HG02759 (cell line): ENCODE results near the gene RAB8A.
A peak's percentile ranks its signal among the peaks of the same experiment; 100 is the strongest.

Source experiments
- ATAC-seq: cut with Tn5 transposase; IDR thresholded peaks from one replicate; pipeline ENCODE4 v1.9.1; 2021; ENCODE audit warnings: mild to moderate bottlenecking, moderate library complexity; ENCODE audit not compliant: unreplicated experiment

Gene RAB8A

GRCh38 chr19:16136185-16136999 is 24.7 kb downstream of the RAB8A start:
- no peak for ATAC-seq

DNA sequence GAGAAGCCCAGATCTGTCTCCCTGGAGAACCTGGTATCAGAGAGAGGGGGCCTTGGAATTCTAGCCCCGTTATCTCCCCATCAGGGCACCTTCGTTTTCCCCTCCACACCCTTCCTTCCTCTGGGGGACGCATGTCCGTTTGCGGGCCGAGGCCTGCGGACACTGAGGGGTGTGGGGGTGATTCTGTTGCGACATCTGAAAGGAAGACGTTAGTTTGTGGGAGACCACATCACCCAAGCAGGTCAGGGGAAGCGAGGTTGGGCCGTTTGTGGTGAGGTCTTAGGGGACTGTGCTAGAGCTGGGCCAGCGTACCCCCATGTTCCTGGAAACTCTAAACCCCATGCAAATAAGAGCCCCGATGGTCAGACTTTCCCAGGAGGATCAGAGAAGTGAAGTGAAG is 28.1 kb downstream of the RAB8A start:
- peak; percentile 35 for ATAC-seq

GRCh38 chr19:16141043-16141442 is 29.4 kb downstream of the RAB8A start:
- peak; percentile 48 for ATAC-seq

- ATAC-seq: no peak
These were observed 30.4 kb downstream of the RAB8A start for GRCh38 chr19:16142032-16142580.

- ATAC-seq: peak; percentile 62
These were observed 31.9 kb downstream of the RAB8A start, which contains the start of gene HSH2D for GRCh38 chr19:16143399-16144215. Gene HSH2D, plus strand, starts transcription at chr19:16143685. Its CDS starts 5,066 bp downstream, at chr19:16148751.

DNA sequence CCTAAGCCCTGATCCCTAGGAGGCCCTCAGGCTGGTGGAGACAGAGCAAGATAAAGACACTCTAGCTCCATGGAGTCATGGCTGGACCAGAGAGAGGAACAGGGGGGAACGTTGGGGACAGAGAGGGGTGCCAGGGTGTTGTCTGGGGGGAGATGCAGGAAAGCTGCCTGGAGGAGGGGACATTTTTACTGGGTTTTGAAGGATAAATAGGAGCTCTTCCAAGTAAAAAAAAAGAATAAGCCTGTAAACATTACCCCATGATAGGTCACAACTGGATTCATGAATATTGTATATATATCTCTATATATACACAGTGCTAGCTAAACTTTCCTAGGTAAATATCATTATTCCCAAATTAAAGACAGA is 32.5 kb downstream of the RAB8A start:
- ATAC-seq: no peak

GRCh38 chr19:16146112-16146511 is 34.4 kb downstream of the RAB8A start:
- no peak for ATAC-seq

DNA sequence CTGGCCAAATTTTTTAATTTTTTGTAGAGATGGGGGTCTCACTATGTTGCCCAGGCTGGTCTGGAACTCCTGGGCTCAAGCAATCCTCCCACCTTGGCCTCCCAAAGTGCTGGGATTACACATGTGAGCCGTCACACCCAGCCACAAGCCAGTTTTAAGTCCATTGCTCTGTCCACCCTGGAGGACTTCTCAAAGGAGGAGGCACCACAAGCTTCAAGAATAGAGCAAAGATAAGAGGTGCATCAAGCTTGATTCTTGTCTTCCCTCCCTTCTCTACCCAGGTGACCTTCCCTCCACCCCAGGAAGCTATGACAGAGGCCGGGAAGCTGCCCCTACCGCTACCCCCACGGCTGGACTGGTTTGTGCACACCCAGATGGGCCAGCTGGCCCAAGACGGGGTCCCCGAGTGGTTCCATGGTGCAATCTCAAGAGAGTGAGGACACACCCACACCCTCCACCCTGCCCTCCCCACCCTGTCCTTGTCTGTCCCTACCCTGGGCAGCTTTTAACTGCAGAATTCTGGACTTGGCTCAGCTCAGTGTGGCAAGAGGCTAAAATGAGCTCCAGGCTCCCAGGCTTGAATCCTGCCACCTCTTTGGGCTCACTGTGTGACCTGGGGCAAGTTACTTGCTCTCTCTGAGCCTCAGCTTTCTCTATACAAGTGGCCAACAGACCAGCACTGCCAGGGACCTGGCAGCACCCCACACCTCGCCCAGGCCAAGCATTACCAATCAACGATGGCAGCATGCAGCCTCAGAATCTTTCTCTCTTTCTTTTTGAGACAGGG is 36.9 kb downstream of the RAB8A start:
- no peak for ATAC-seq

DNA sequence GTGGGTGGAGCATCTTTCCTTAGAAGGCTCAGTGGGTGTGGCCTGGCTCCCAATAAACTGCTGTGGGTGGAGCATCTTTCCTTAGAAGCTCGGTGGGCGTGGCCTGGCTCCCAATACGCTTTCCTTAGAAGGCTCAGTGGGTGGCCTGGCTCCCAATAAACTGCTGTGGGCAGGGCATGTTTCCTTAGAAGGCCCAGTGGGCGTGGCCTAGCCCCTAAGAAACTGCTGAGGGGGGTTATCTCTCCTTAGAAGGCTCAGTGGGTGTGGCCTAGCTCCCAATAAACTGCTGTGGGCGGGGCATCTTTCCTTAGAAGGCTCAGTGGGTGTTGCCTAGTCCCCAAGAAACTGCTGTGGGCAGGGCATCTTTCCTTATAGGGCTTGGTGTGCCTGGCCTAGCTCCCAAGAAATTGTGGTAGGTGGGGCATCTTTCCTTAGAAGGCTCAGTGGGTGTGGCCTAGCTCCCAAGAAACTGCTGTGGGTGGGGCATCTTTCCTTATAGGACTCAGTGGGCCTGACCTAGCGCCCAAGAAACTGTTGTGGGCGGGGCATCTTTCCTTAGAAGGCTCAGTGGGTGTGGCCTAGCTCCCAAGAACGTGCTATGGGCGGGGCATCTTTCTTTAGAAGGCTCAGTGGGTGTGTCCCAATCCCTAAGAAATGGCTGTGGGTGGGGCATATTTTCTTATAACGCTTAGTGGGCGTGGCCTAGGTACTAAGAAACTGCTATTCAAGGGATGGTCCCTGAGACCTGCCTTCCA is 42.1 kb downstream of the RAB8A start:
- ATAC-seq: no peak

DNA sequence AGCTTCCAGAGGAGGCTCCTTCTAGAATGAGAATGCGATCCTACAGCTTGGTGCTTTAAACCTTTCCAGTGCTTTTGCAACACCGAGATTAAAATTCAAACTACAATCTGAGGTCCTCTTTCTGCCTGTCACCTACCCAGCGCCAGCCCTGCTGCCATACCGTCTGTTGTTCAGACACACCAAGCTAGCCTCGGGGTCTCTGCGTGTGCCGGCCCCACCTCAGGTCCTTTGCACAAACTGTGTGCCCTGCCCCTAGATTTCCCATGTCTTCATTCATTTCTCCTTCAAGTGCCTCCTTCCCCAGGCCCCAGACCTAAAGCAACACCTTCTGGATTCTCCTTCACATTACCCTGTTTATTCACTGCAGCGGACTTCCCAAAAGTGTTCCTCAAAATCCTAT is 42.9 kb downstream of the RAB8A start:
- ATAC-seq: no peak

- ATAC-seq: no peak
These were observed 43.4 kb downstream of the RAB8A start for GRCh38 chr19:16155128-16155527.

GRCh38 chr19:16156904-16157303 is 45.2 kb downstream of the RAB8A start:
- ATAC-seq: no peak

GRCh38 chr19:16157601-16158000 is 45.9 kb downstream of the RAB8A start:
- no peak for ATAC-seq

GRCh38 chr19:16159655-16160054 is 48.0 kb downstream of the RAB8A start:
- ATAC-seq: no peak

DNA sequence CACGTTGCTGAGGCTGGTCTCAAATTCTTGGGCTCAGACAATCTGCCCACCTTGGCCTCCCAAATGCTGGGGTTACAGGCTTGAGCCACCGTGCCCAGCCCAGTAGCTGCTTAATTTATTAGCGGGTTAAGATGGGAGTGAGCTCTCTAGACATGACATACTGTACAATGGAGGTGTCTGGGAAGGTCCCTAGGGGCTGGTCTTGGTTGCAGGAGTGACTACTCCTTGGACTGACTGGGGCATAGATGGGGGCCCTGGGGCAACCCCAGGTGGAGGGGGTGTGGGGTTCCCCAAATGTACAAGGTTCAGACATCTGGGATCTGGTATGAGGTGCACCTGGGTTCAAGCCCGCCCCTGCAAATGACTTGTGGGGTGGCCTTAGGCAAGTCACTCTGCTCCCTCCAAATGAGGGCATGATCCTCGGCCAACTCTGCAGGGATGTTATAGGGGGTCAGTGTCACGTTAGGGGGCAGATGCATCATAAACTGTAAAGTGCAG is 48.8 kb downstream of the RAB8A start:
- ATAC-seq: no peak

- no peak for ATAC-seq
These were observed 49.4 kb downstream of the RAB8A start for GRCh38 chr19:16160943-16161560.

- no peak for ATAC-seq
These were observed 50.2 kb downstream of the RAB8A start for GRCh38 chr19:16161840-16162239.

DNA sequence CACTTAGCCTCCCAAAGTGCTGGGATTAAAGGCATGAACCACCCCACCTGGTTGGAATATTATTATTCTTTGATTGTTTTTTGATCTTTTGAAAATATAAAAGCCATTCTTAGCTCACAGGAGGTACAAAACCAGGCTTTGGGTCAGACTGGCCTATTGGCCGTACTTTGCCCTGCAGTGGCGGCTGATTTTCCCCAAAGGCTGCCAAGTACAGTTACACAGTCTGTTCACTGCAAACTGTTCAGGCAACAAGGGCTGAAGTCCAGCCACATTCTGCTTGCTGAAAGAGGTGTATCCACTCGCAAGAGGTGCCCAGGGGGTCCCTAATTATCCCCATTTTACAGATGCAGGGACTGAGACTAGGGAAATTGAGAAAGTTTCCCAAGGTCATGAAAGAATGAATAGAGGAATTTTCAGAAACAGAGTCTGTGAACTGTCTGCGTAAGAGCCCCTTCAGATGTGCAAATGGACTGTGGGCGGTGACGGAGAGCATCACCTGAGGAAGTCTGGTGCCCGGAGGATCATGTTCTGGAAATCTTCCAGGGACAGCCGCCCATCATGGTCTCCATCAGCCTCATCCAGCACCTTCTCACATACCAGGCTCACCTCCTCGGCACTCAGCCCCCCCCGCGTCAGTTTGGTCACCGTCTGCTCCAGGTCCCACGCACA is 52.7 kb downstream of the RAB8A start:
- no peak for ATAC-seq

GRCh38 chr19:16166417-16166816 is 54.7 kb downstream of the RAB8A start:
- no peak for ATAC-seq
